ENCODE measurements around the gene VEZT. TPM values are rescaled to one million over a fixed set of nuclear protein-coding genes. Genes with fewer than 3 reads are reported as not detected.
"Not testable (repeated sequence)": the region's sequence is repeated elsewhere in the genome, so short reads cannot be mapped to it uniquely, and the experiment has no call there.

VEZT gene
- total and polyA plus RNA-seq, 2 donors (not counting 1 experiment from before 2014, with no cell fraction given), result 76.6 to 123 TPM

DNA sequence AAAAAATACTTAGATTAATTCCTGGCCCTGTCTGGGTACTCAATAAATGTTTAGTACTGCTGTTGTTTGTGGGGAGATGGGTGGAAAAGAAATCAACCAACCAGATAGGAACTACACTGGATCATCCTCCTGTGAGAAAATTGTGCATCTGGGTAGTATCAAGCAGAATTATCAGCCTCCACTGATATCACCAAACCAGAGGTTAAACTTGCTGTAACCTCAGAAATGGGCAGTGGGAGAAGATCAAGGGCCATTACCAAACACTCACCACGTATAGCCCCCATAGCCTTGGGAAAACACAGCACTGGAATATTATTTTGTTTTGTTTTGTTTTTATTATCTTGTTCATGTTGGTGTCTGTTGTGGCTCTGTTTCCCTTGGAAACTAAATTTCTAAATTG is 19.7 kb downstream of the VEZT start:
- no peak for TF ChIP-seq EZH2 (IDR thresholded peaks at IDR 0.05; ENCODE audit: low read length, missing control alignments)
- TF ChIP-seq, protein P1, sequence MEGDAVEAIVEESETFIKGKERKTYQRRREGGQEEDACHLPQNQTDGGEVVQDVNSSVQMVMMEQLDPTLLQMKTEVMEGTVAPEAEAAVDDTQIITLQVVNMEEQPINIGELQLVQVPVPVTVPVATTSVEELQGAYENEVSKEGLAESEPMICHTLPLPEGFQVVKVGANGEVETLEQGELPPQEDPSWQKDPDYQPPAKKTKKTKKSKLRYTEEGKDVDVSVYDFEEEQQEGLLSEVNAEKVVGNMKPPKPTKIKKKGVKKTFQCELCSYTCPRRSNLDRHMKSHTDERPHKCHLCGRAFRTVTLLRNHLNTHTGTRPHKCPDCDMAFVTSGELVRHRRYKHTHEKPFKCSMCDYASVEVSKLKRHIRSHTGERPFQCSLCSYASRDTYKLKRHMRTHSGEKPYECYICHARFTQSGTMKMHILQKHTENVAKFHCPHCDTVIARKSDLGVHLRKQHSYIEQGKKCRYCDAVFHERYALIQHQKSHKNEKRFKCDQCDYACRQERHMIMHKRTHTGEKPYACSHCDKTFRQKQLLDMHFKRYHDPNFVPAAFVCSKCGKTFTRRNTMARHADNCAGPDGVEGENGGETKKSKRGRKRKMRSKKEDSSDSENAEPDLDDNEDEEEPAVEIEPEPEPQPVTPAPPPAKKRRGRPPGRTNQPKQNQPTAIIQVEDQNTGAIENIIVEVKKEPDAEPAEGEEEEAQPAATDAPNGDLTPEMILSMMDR (conservative IDR thresholded peaks at IDR 0.05 in 1 of 2, IDR thresholded peaks at IDR 0.05 in 1 of 2; ENCODE audit: low read depth in 1 of 2, low read length in 2 of 2), result no peak
- Histone ChIP-seq H3K9me3 (ENCODE audit: control insufficient read depth, insufficient read depth, low read depth, low read length) (no peaks in the 10 kb centered on the region), H3K4me3 (replicated peaks in 1 of 4; ENCODE audit: control extremely low read depth in 1 of 4, insufficient read depth in 1 of 4, low read depth in 3 of 4, low read length in 4 of 4) (no peak overlapping the region), H4K20me1 (ENCODE audit: control insufficient read depth, extremely low read depth, insufficient read depth, low read length) (no peaks in the 10 kb centered on the region), H3K36me3 (ENCODE audit: control insufficient read depth, insufficient read depth, low read length) (no peaks in the 10 kb centered on the region), H3K79me2 (ENCODE audit: control insufficient read depth, insufficient read depth, low read length) (peaks cover 24% of the 10 kb centered on the region), H3K27me3 (ENCODE audit: control insufficient read depth, insufficient read depth, low read length) (no peaks in the 10 kb centered on the region), H3K27ac (ENCODE audit: insufficient read depth, low read length) (no peak overlapping the region), H2AFZ (ENCODE audit: low read length) (no peak overlapping the region), H3K4me2 (ENCODE audit: extremely low read depth, insufficient read depth, low read length) (no peak overlapping the region), H3K4me1 (ENCODE audit: control insufficient read depth, extremely low read depth, insufficient read depth, low read length) (no peaks in the 10 kb centered on the region), H3K9ac (ENCODE audit: insufficient read depth, low read length) (no peak overlapping the region)
- no peak for DNase-seq (ENCODE audit: low read depth in 2 of 2)

DNA sequence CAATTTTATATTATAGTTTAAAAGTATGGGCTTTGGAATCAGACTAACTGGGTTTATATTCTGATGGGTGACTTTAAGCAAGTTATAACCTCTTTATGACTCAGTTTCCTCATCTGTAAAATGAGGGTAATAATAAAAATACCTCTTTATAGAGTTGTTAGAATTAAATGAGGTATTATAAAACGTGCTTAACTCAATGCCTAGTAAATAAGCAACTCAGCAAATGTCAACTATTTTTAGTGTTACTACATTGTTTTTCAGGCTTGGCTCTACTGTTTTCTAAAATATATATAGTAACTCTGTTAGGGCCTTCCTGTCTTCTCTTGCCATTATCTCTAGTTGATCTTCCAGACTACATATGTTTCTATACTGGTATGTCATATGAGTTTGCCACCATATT is 20.5 kb downstream of the VEZT start:
- H2AFZ ChIP-seq (ENCODE audit: low read length), result no peak overlapping the region
- no peak overlapping the region for H3K4me3 ChIP-seq (replicated peaks in 1 of 4; ENCODE audit: control extremely low read depth in 1 of 4, insufficient read depth in 1 of 4, low read depth in 3 of 4, low read length in 4 of 4)
- peaks cover 2% of the 10 kb centered on the region for H3K36me3 ChIP-seq (ENCODE audit: control insufficient read depth, insufficient read depth, low read length)
- no peaks in the 10 kb centered on the region for H3K4me1 ChIP-seq (ENCODE audit: control insufficient read depth, extremely low read depth, insufficient read depth, low read length)
- no peaks in the 10 kb centered on the region for H4K20me1 ChIP-seq (ENCODE audit: control insufficient read depth, extremely low read depth, insufficient read depth, low read length)
- no peak overlapping the region for H3K27ac ChIP-seq (ENCODE audit: insufficient read depth, low read length)
- no peak overlapping the region for H3K9ac ChIP-seq (ENCODE audit: insufficient read depth, low read length)
- peaks cover 20% of the 10 kb centered on the region for H3K79me2 ChIP-seq (ENCODE audit: control insufficient read depth, insufficient read depth, low read length)
- H3K27me3 ChIP-seq (ENCODE audit: control insufficient read depth, insufficient read depth, low read length), result no peaks in the 10 kb centered on the region
- no peak for DNase-seq (ENCODE audit: low read depth in 2 of 2)
- H3K4me2 ChIP-seq (ENCODE audit: extremely low read depth, insufficient read depth, low read length), result no peak overlapping the region
- TF ChIP-seq EZH2 (IDR thresholded peaks at IDR 0.05; ENCODE audit: low read length, missing control alignments), result no peak
- TF ChIP-seq, protein P1 (conservative IDR thresholded peaks at IDR 0.05 in 1 of 2, IDR thresholded peaks at IDR 0.05 in 1 of 2; ENCODE audit: low read depth in 1 of 2, low read length in 2 of 2), result no peak
- H3K9me3 ChIP-seq (ENCODE audit: control insufficient read depth, insufficient read depth, low read depth, low read length), result no peaks in the 10 kb centered on the region

DNA sequence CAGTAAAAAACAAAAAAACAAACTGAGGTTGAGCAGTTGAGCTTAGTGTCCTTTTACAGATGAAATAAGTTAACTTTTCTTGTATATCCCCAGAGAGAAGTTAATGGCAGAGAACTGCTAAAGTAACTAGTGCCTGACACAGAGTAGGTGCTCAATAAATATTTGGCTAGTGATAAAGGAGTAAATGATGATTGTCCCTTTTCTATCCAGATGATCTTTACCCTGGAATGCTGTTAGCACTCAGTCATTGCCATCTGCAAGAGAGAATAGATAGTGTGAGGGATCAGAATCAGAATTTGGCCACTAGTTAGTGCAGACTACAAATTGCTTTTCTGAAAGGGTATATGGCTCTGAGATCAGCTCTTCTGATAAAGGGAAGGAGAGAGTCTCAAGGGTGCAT is 21.6 kb downstream of the VEZT start:
- no peak overlapping the region for H3K4me2 ChIP-seq (ENCODE audit: extremely low read depth, insufficient read depth, low read length)
- H2AFZ ChIP-seq (ENCODE audit: low read length), result no peak overlapping the region
- no peak for DNase-seq (ENCODE audit: low read depth in 2 of 2)
- no peaks in the 10 kb centered on the region for H3K4me1 ChIP-seq (ENCODE audit: control insufficient read depth, extremely low read depth, insufficient read depth, low read length)
- no peaks in the 10 kb centered on the region for H3K9me3 ChIP-seq (ENCODE audit: control insufficient read depth, insufficient read depth, low read depth, low read length)
- no peak overlapping the region for H3K9ac ChIP-seq (ENCODE audit: insufficient read depth, low read length)
- peaks cover 24% of the 10 kb centered on the region for H3K79me2 ChIP-seq (ENCODE audit: control insufficient read depth, insufficient read depth, low read length)
- TF ChIP-seq, protein P1 (conservative IDR thresholded peaks at IDR 0.05 in 1 of 2, IDR thresholded peaks at IDR 0.05 in 1 of 2; ENCODE audit: low read depth in 1 of 2, low read length in 2 of 2), result no peak
- no peak for TF ChIP-seq EZH2 (IDR thresholded peaks at IDR 0.05; ENCODE audit: low read length, missing control alignments)
- H3K36me3 ChIP-seq (ENCODE audit: control insufficient read depth, insufficient read depth, low read length), result peaks cover 6% of the 10 kb centered on the region
- H3K4me3 ChIP-seq (replicated peaks in 1 of 4; ENCODE audit: control extremely low read depth in 1 of 4, insufficient read depth in 1 of 4, low read depth in 3 of 4, low read length in 4 of 4), result no peak overlapping the region
- no peak overlapping the region for H3K27ac ChIP-seq (ENCODE audit: insufficient read depth, low read length)
- H3K27me3 ChIP-seq (ENCODE audit: control insufficient read depth, insufficient read depth, low read length), result no peaks in the 10 kb centered on the region
- no peaks in the 10 kb centered on the region for H4K20me1 ChIP-seq (ENCODE audit: control insufficient read depth, extremely low read depth, insufficient read depth, low read length)

DNA sequence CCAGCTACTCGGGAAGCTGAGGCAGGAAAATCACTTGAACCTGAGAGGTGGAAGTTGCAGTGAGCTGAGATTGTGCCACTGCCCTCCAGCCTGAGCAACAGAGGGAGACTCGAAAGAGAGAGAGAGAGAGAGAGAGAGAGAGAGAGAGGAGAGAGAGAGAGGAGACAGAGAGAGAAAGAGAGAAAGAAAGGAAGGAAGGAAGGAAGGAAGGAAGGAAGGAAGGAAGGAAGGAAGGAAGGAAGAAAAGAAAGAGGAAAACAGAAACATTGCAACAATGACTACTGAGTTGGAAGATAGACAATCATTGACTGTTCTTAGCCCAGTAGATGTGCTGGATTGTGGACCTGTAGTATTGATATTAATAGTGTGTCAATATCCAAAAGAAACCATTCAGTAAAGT is 22.2 kb downstream of the VEZT start:
- H2AFZ ChIP-seq (ENCODE audit: low read length); H3K27ac ChIP-seq (ENCODE audit: insufficient read depth, low read length); H3K9me3 ChIP-seq (ENCODE audit: control insufficient read depth, insufficient read depth, low read depth, low read length); H3K4me1 ChIP-seq (ENCODE audit: control insufficient read depth, extremely low read depth, insufficient read depth, low read length); H4K20me1 ChIP-seq (ENCODE audit: control insufficient read depth, extremely low read depth, insufficient read depth, low read length); H3K4me3 ChIP-seq (replicated peaks in 1 of 4; ENCODE audit: control extremely low read depth in 1 of 4, insufficient read depth in 1 of 4, low read depth in 3 of 4, low read length in 4 of 4); H3K9ac ChIP-seq (ENCODE audit: insufficient read depth, low read length); H3K27me3 ChIP-seq (ENCODE audit: control insufficient read depth, insufficient read depth, low read length); H3K36me3 ChIP-seq (ENCODE audit: control insufficient read depth, insufficient read depth, low read length); DNase-seq (ENCODE audit: low read depth in 2 of 2); H3K4me2 ChIP-seq (ENCODE audit: extremely low read depth, insufficient read depth, low read length): not testable (repeated sequence)
- H3K79me2 ChIP-seq (ENCODE audit: control insufficient read depth, insufficient read depth, low read length), result peaks cover 24% of the 10 kb centered on the region
